Posterior vena cava (tissue), 2 donors: ENCODE data around the gene ALKBH2. TPM values are rescaled to one million over a fixed set of nuclear protein-coding genes. Genes with fewer than 3 reads are reported as not detected.

Source experiments
- DNase-seq: peaks from one replicate; pipeline ENCODE4 v3.0.0-alpha.2; 2020; ENCODE audit warnings: low spot score
- intact Hi-C, 2 donors: fragments of 100-400 bp; cut with DNase I; formaldehyde crosslinking; loops; one replicate each; pipeline versions ENCODE4 v1.14.1 to v1.14.2; 2022 to 2023
- total RNA-seq, 2 donors: library from RNA; stranded (reverse); fragmentation: NEBNext Ultra II Directional; extraction: Animal tissue kit (Norgen Biotek cat#: 25700); gene quantifications; one replicate each; pipeline ENCODE4 v1.2.1, GENCODE V29; 2021
- donor health status: DM: yes; HTN: yes; CAD: no.
- donor health status: DM: yes; HTN: yes; CAD: no.

Gene ALKBH2
- total RNA-seq, 2 donors from 2014 or later: 13.3 to 18.4 TPM

DNA sequence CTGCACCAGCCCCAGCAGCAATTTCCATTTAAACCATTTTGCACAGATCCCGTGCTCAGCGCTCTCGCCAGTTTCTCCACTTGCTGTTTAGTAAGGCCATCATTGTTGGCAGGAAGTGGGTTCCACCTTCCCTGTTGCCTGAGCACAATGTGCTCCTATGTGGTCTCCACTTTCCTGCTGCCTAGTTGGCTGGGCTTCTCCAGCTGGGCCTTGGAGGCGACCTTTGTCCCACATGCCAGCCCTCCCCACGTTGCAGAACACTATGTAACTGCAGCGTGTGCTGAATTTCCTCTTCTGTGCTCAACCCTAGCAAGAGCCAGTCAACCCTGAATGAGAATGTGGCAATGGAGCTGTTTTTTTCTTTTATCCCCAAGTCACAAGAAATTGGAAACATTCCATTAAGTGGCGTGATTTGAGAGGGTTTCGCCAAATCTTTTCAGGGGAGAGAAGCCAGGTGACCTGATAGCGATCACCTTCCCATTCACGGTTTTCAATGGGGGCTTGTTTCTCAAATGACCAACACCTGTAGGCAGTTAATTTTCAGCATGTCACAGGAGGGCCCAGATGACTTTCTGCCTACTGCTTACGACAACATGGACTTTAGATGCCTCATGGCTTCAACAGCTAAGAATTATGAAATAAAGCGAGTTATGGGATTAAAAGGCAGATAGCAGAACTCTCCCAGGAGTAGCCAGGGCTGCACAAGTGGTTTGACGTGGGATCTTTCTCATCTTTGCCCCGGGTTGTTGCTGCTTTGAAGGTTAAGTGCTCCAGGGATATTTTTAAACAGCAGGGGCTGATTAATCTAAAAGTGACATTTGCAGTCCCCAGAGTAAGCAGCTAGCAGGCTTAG is 22.7 kb upstream of the ALKBH2 start, which contains the start of gene ACACB:
ACACB (plus strand) TSS at position 830 of the 853 bp plus-strand sequence. CDS start 22,819 bp downstream, outside the sequence.
- intact Hi-C loops: no loop called here
- no peak for DNase-seq

DNA sequence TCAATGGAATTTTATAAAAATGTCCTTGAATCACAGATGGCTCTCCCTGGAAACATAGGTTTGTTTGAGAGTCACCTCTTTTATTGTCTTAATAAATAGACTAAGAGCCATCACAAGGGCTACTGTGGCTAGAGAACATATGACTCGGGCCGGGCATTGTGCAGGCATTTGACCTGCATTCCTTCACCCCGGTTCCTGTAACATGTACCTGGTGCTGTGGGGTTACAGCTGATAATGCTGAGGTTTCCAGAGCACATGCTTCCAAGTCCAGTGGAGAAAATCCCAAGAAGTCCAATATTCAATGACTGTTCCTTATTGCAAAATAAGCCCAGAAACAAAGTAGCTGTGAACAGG is 22.1 kb upstream of the ALKBH2 start:
- intact Hi-C loops: no loop called here

DNA sequence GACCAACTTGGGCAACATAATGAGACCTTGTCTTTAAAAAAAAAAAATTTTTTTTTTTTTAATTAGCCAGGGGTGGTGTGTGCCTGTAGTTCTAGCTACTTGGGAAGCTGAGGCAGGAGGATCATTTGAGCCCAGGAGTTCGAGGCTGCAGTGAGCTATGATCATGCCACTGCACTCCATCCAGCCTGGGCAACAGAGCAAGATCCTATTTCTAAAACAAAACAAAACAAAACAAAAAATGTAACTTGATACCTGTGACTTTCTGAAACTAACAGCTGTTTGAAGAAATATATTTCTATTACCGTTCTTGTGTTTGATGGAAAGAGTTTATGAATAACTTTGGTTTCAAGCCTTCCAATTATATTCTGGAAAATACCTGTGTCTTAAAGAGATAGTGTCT is 21.4 kb upstream of the ALKBH2 start:
- DNase-seq: no peak
- intact Hi-C loops: no loop called here

More for the DNA sequence above, 22.1 kb upstream of the ALKBH2 start:
- DNase-seq: no peak

- DNase-seq: no peak
- intact Hi-C loops: no loop called here
These were observed 20.5 kb upstream of the ALKBH2 start for GRCh38 chr12:109113661-109114321.

- DNase-seq: no peak
- intact Hi-C loops: no loop called here
These were observed 19.6 kb upstream of the ALKBH2 start for GRCh38 chr12:109112720-109113465.

- intact Hi-C loops: no loop called here
These were observed 17.8 kb upstream of the ALKBH2 start for GRCh38 chr12:109110988-109111495.

DNA sequence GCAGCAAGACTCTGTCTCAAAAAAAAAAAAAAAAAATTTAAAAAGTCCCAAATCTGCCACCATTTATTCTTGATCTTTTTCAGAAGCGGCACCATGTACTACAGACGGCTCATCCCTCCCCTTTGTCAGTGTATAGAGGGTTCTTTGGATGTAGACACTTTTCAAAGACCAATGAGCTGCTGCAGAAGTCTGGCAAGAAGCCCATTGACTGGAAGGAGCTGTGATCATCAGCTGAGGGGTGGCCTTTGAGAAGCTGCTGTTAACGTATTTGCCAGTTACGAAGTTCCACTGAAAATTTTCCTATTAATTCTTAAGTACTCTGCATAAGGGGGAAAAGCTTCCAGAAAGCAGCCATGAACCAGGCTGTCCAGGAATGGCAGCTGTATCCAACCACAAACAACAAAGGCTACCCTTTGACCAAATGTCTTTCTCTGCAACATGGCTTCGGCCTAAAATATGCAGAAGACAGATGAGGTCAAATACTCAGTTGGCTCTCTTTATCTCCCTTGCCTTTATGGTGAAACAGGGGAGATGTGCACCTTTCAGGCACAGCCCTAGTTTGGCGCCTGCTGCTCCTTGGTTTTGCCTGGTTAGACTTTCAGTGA is 16.6 kb upstream of the ALKBH2 start:
- intact Hi-C loops: no loop called here
- no peak for DNase-seq

More at GRCh38 chr12:109110988-109111495, 17.8 kb upstream of the ALKBH2 start:
- DNase-seq: peak; percentile 97

GRCh38 chr12:109105176-109105575 is 11.9 kb upstream of the ALKBH2 start:
- intact Hi-C loops: no loop called here

DNA sequence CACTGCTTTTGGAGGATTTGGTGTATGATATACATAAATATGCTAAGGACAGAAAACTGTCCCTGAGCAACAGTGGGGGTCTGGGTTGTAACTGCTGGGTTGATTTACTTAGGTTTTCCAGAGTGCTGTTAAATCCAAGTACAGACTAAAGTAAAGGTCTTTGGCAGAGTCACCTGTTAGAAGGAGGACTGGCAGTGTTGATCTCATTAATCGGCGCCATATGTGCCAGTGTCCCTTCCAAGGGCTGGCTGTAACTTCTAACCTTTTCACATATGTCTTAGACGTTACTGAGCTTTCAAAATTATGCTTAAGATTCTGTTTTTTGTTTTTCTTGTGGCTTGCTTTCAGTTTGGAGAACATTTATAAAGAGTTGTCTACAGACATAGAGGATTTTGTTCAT is 9.2 kb upstream of the ALKBH2 start:
- no peak for DNase-seq
- intact Hi-C loops: no loop called here

More at GRCh38 chr12:109105176-109105575, 11.9 kb upstream of the ALKBH2 start:
- DNase-seq: no peak

DNA sequence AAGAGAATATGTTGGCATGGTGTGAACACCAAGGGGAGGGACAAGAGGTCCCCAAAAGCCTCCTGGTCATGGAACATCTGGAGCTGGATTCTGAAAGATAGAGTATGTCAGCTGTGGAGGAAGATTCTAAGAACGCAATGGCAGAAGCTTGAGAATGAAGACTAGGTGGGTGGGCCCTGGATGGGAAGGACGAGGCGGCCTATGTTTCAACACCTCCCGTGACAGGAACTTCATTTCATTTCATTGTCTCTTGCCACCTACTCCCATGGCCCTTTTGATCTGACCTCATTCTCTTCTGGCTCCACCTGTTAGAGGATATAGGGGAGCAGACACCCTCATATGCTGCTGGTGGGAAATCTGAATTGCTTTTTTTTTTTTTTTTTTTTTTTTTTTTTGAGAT is 7.5 kb upstream of the ALKBH2 start:
- intact Hi-C loops: no loop called here
- DNase-seq: no peak

DNA sequence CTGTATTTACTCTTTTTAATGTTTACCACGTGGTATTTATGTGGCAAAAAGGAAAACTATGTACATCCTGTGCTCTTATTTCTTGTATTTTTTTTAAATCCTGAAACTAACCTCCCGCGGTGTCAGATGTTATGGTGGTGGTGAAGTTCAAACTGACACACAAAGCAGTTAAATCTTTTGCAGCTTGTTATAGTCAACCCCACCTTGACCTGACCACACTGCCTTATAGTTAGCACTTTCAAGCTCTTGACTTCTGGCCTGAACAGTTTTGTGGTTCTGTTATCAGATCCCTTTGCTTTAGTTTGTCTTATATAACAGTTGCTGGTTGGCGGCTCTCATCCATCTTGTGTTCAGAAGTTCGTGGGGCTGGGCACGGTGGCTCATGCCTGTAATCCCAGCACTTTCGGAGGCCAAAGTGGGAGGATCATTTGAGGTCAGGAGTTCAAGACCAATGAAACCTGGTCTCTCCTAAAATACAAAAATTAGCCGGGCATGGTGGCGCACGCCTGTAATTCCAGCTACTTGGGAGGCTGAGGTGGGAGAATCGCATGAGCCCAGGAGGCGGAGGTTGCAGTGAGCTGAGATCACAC is 6.3 kb upstream of the ALKBH2 start:
- intact Hi-C loops: loop anchor here (10.0 kb wide), 1 partner anchor 535 kb away; the partner anchor contains the start of genes ISCU (in 2 of the 2) and SART3 (in 2 of the 2)
- DNase-seq: no peak

- no peak for DNase-seq
- intact Hi-C loops: loop anchor here (10.0 kb wide), 1 partner anchor 534 kb away; the partner anchor contains the start of genes ISCU (in 2 of the 2) and SART3 (in 2 of the 2)
These were observed 5.4 kb upstream of the ALKBH2 start for GRCh38 chr12:109098651-109099050.

GRCh38 chr12:109098183-109098604 is 4.9 kb upstream of the ALKBH2 start:
- DNase-seq: peak; percentile 92
- intact Hi-C loops: loop anchor here (10.0 kb wide), 1 partner anchor 533 kb away; the partner anchor contains the start of genes ISCU (in 2 of the 2) and SART3 (in 2 of the 2)

GRCh38 chr12:109097435-109098182 is 4.3 kb upstream of the ALKBH2 start, which contains the start of gene UNG:
TSS of gene UNG (plus strand) at chr12:109097597. CDS start at chr12:109097680, 83 bp downstream.
- intact Hi-C loops: loop anchor here (10.0 kb wide), 1 partner anchor 533 kb away; the partner anchor contains the start of genes ISCU (in 2 of the 2) and SART3 (in 2 of the 2)
- peak; percentile 99 for DNase-seq

DNA sequence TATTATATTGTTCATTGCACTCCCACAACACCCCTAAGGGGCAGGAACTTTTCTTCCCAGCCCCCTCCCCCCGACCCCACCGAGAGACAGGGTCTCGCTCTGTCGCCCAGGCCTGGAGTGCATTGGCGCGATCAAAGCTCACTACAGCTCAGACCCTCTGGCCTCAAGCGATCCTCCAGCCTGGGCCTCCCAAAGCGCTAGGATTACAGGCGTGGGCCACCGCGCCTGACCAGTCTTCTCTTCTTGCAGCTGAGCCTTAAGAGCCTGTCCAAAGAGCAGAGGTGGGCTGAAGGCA is 3.8 kb upstream of the ALKBH2 start:
- DNase-seq: no peak
- intact Hi-C loops: loop anchor here (10.0 kb wide), 1 partner anchor 532 kb away; the partner anchor contains the start of genes ISCU (in 2 of the 2) and SART3 (in 2 of the 2)

GRCh38 chr12:109092497-109093021 is 713 bp downstream of the ALKBH2 start:
- DNase-seq: no peak
- intact Hi-C loops: loop anchor here (10.0 kb wide), 1 partner anchor 528 kb away; the partner anchor contains the start of genes ISCU (in 2 of the 2) and SART3 (in 2 of the 2)

- intact Hi-C loops: loop anchor here (10.0 kb wide), 1 partner anchor 525 kb away; the partner anchor contains the start of genes ISCU (in 2 of the 2) and SART3 (in 2 of the 2)
These were observed 3.6 kb downstream of the ALKBH2 start for GRCh38 chr12:109089683-109090082.

More at GRCh38 chr12:109089683-109090082, 3.6 kb downstream of the ALKBH2 start:
- DNase-seq: no peak
